HCT116 (cell line): ENCODE results near the gene DMGDH. TPM values are rescaled to one million over a fixed set of nuclear protein-coding genes. Genes with fewer than 3 reads are reported as not detected.

Experiments used
- ATAC-seq: fragments of 200-7000 bp; cut with Tn5 transposase; 2 replicates; pipeline ENCODE4 v1.9.1; 2020; ENCODE audit warnings: mild to moderate bottlenecking, moderate library complexity
- BruUV-seq: library from RNA; stranded (reverse); fragments of 400-500 nt; replicated peaks from 2 replicates; lab custom pipeline; 2021; lab: Mats Ljungman, UMichigan
- CTCF ChIA-PET: fragments of 300-600 bp; sonication (Branson Sonifier 250); formaldehyde crosslinking; loops from one replicate; lab custom pipeline; 2021; ENCODE audit warnings: antibody characterized with exemption; lab: Charles Lee
- POLR2A ChIA-PET: fragments of 300-600, 350-600 bp; sonication (Branson Sonifier 250); formaldehyde crosslinking; loops from one replicate; lab custom pipeline; 2021; ENCODE audit warnings: antibody characterized with exemption; lab: Charles Lee
- RAD21 ChIA-PET, 2 experiments: fragments of 300-600 bp; sonication (Branson Sonifier 250); formaldehyde crosslinking; loops; one replicate each; lab custom pipeline; 2023; ENCODE audit warnings: low total read pairs in 2 of 2; ENCODE audit not compliant: uncharacterized antibody in 2 of 2, unreplicated experiment in 2 of 2, low non-redundant PET in 1 of 2; lab: Charles Lee
- DNase-seq: peaks from one replicate; pipeline ENCODE4 v3.0.0-alpha.2; 2010; ENCODE audit warnings: low read depth, low spot score
- H2AFZ ChIP-seq: fragments of 200-600 bp; shearing (Covaris generic), sonication (generic); 2 replicates; pipeline ENCODE4 v1.6.1; 2017; ENCODE audit warnings: low read depth, mixed run types, mixed read lengths, antibody characterized with exemption, low read length; ENCODE audit not compliant: poor library complexity, severe bottlenecking
- H3K27ac ChIP-seq: 2 replicates; pipeline ENCODE4 v1.5.1; 2012; ENCODE audit warnings: low read depth, low read length
- H3K27me3 ChIP-seq: fragments of 200-600 bp; sonication (generic); 2 replicates; pipeline ENCODE4 v1.6.1; 2016; ENCODE audit warnings: mixed run types, low read length, mixed read lengths; ENCODE audit not compliant: insufficient read depth
- H3K36me3 ChIP-seq, 2 experiments: fragments of 200-500 bp in 1 of 2; fragments of 200-600 bp in 1 of 2; sonication (Bioruptor generic) in 1 of 2; sonication (generic) in 1 of 2; 2 replicates each; pipeline versions ENCODE4 v1.5.1 to v1.6.1; 2014 to 2016; ENCODE audit warnings: low read length in 2 of 2, inconsistent platforms in 1 of 2, mixed read lengths in 1 of 2, mixed run types in 1 of 2; ENCODE audit not compliant: insufficient read depth in 2 of 2, control insufficient read depth in 1 of 2
- H3K4me1 ChIP-seq, 2 experiments: fragments of 200-600 bp in 1 of 2; sonication (generic) in 1 of 2; 2 replicates each; pipeline versions ENCODE4 v1.5.1 to v1.6.1; 2012 to 2017; ENCODE audit warnings: low read length in 2 of 2, inconsistent platforms in 1 of 2, mild to moderate bottlenecking in 1 of 2, mixed read lengths in 1 of 2, mixed run types in 1 of 2, moderate library complexity in 1 of 2; ENCODE audit not compliant: insufficient read depth in 2 of 2, control insufficient read depth in 1 of 2
- H3K4me2 ChIP-seq: fragments of 200-600 bp; sonication (generic); 2 replicates; pipeline ENCODE4 v1.6.1; 2017; ENCODE audit warnings: mixed run types, low read length, mixed read lengths
- H3K4me3 ChIP-seq, 2 experiments: fragments of 200-600 bp in 1 of 2; sonication (generic) in 1 of 2; replicated peaks in 1 of 2; 2 replicates each; pipeline ENCODE4 v1.5.1; 2011 to 2016; ENCODE audit warnings: low read length in 2 of 2, control low read depth in 1 of 2, low read depth in 1 of 2, mild to moderate bottlenecking in 1 of 2, mixed read lengths in 1 of 2, mixed run types in 1 of 2
- H3K79me2 ChIP-seq: fragments of 200-600 bp; sonication (generic); 2 replicates; pipeline ENCODE4 v1.6.1; 2017; ENCODE audit warnings: mild to moderate bottlenecking, mixed run types, low read length, moderate library complexity, mixed read lengths; ENCODE audit not compliant: insufficient read depth
- H3K9ac ChIP-seq: fragments of 200-600 bp; sonication (generic); 2 replicates; pipeline ENCODE4 v1.6.1; 2016; ENCODE audit warnings: low read length, mixed read lengths
- H3K9me2 ChIP-seq: fragments of 200-600 bp; sonication (generic), shearing (Covaris generic); 2 replicates; pipeline ENCODE4 v1.6.1; 2017; ENCODE audit warnings: mixed run types, mild to moderate bottlenecking, moderate library complexity; ENCODE audit not compliant: insufficient read depth
- H3K9me3 ChIP-seq, 2 experiments: fragments of 200-500 bp in 1 of 2; fragments of 200-600 bp in 1 of 2; sonication (Bioruptor generic) in 1 of 2; sonication (generic) in 1 of 2; 2 replicates each; pipeline ENCODE4 v1.6.1; 2014 to 2017; ENCODE audit warnings: low read length in 2 of 2, mixed read lengths in 2 of 2, inconsistent platforms in 1 of 2, low read depth in 1 of 2, mild to moderate bottlenecking in 1 of 2, mixed run types in 1 of 2, moderate library complexity in 1 of 2; ENCODE audit not compliant: control insufficient read depth in 1 of 2, insufficient read depth in 1 of 2
- H4K20me1 ChIP-seq: fragments of 200-600 bp; sonication (generic), shearing (Covaris generic); 2 replicates; pipeline ENCODE4 v1.6.1; 2017; ENCODE audit warnings: mixed run types, mild to moderate bottlenecking, moderate library complexity; ENCODE audit not compliant: insufficient read depth
- CBX3 ChIP-seq: IDR thresholded peaks from 2 replicates; pipeline ENCODE4 v1.6.1; 2012; ENCODE audit warnings: low read depth
- CEBPB ChIP-seq: IDR thresholded peaks from 2 replicates; pipeline ENCODE4 v1.6.1; 2012; ENCODE audit warnings: low read depth
- EGR1 ChIP-seq: IDR thresholded peaks from 2 replicates; pipeline ENCODE4 v1.6.1; 2012; ENCODE audit warnings: low read depth
- ELF1 ChIP-seq: IDR thresholded peaks from 2 replicates; pipeline ENCODE4 v1.6.1; 2012; ENCODE audit warnings: low read depth, borderline replicate concordance
- EZH2phosphoT487 ChIP-seq: fragments of 200-600 bp; IDR thresholded peaks from 2 replicates; pipeline ENCODE4 v1.6.1; 2018; ENCODE audit warnings: antibody characterized with exemption, borderline replicate concordance
- FOSL1 ChIP-seq: IDR thresholded peaks from 2 replicates; pipeline ENCODE4 v1.6.1; 2012; ENCODE audit warnings: low read depth
- POLR2A ChIP-seq: IDR thresholded peaks from 2 replicates; pipeline ENCODE4 v1.7.0; 2011; ENCODE audit warnings: borderline replicate concordance; ENCODE audit not compliant: insufficient read depth, insufficient read length; ENCODE audit errors: extremely low read depth
- RAD21 ChIP-seq: IDR thresholded peaks from 2 replicates; pipeline ENCODE4 v1.6.1; 2012; ENCODE audit warnings: low read depth, mild to moderate bottlenecking
- SIN3A ChIP-seq: IDR thresholded peaks from 2 replicates; pipeline ENCODE4 v1.6.1; 2012; ENCODE audit warnings: low read depth
- ZNF274 ChIP-seq: fragments of 200-500 bp; sonication (Bioruptor generic); IDR thresholded peaks from 2 replicates; pipeline ENCODE4 v1.6.1; 2014; ENCODE audit warnings: mild to moderate bottlenecking, low read depth, low read length, inconsistent platforms
- intact Hi-C: fragments of 100-400 bp; cut with micrococcal nuclease; formaldehyde crosslinking; loops from 2 replicates; pipeline ENCODE4 v1.10.0; 2022
- total RNA-seq: library from RNA; stranded (reverse); gene quantifications from one replicate; pipeline ENCODE4 v1.2.1, GENCODE V29; 2021; ENCODE audit not compliant: unreplicated experiment
- TF ChIP-seq, protein P1 (sequence below): IDR thresholded peaks from 2 replicates; pipeline ENCODE4 v1.6.1; 2012
- TF ChIP-seq, protein P2 (sequence below): IDR thresholded peaks from 2 replicates; pipeline ENCODE4 v1.6.1; 2012

DMGDH gene
- total RNA-seq, 1 experiment from 2014 or later = 2.3 TPM

DNA sequence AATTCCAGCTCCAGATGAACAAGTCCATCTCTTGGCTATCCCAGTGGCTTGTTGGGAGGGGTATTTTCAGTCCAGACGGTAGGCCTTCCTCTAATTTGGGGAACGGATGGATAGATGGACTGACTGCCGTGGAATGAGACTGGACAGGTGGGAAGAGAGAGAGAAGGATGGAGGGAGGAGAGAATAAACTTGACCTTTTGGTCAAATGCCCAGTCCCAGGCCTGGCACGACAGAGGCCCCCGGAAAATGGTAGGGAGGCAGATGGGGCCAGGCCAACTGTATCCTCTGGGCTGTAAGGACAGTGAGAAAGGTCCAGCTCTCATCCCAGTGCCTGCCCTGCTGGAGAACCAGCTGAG lies 43.2 kb upstream of the DMGDH start:
- intact Hi-C loops = loop anchor here (10.0 kb wide), 1 partner anchor 218 kb away; no protein-coding TSS in a partner anchor
- Histone ChIP-seq H3K9me2 (no peaks in the 10 kb centered on the region), H3K27ac (no peak overlapping the region), H3K36me3 (no peaks in the 10 kb centered on the region), H3K4me3 (no peak overlapping the region), H3K27me3 (no peaks in the 10 kb centered on the region), H3K79me2 (no peaks in the 10 kb centered on the region), H3K4me1 (no peaks in the 10 kb centered on the region), H3K4me2 (no peak overlapping the region), H2AFZ (no peak overlapping the region), H3K9ac (no peak overlapping the region), H4K20me1 (no peaks in the 10 kb centered on the region), H3K9me3 (no peaks in the 10 kb centered on the region)
- ATAC-seq (no peak), DNase-seq (no peak)
- POLR2A ChIA-PET = no interaction called here
- RAD21 ChIA-PET = no interaction called here
- BruUV-seq = no TSS peak
- no peak for TF ChIP-seq CBX3
- no peak for TF ChIP-seq FOSL1
- no peak for TF ChIP-seq CEBPB
- TF ChIP-seq ELF1 = no peak
- TF ChIP-seq ZNF274 = no peak
- TF ChIP-seq RAD21 = no peak
- no peak for TF ChIP-seq POLR2A
- TF ChIP-seq, protein P1, sequence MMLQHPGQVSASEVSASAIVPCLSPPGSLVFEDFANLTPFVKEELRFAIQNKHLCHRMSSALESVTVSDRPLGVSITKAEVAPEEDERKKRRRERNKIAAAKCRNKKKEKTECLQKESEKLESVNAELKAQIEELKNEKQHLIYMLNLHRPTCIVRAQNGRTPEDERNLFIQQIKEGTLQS = no peak
- TF ChIP-seq, protein P2, sequence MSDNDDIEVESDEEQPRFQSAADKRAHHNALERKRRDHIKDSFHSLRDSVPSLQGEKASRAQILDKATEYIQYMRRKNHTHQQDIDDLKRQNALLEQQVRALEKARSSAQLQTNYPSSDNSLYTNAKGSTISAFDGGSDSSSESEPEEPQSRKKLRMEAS = no peak
- TF ChIP-seq SIN3A = no peak
- no peak for TF ChIP-seq EGR1
- no peak for TF ChIP-seq EZH2phosphoT487
- CTCF ChIA-PET = no interaction called here
